Activated T-helper 2 cell treated with anti-CD3 and anti-CD28 coated beads, Interferon-gamma antibody, Interleukin-2, Interleukin-4, amounts not matched to agents 10 μg/mL and 5 μg/mL and 100 μg/mL, durations not matched to agents 14 hours and 24 hours and 36 hours (primary cell): Measurements from ENCODE around the gene PPFIBP2. TPM values are rescaled to one million over a fixed set of nuclear protein-coding genes. Genes with fewer than 3 reads are reported as not detected.
A peak's percentile ranks its signal among the peaks of the same experiment; 100 is the strongest.

ENCODE experiments used
- DNase-seq: peaks from one replicate; pipeline ENCODE4 v3.0.0; 2021; ENCODE audit warnings: low spot score
- H3K27ac Mint-ChIP-seq: one replicate; pipeline ENCODE4 v1.8.0; 2021; ENCODE audit warnings: mixed read lengths
- H3K27me3 Mint-ChIP-seq: one replicate; pipeline ENCODE4 v1.8.0; 2021; ENCODE audit warnings: low read depth, mixed read lengths
- H3K36me3 Mint-ChIP-seq: one replicate; pipeline ENCODE4 v1.8.0; 2021; ENCODE audit warnings: low read depth, mixed read lengths
- H3K4me1 Mint-ChIP-seq: one replicate; pipeline ENCODE4 v1.8.0; 2021; ENCODE audit warnings: low read depth, mixed read lengths
- H3K4me3 Mint-ChIP-seq: one replicate; pipeline ENCODE4 v1.8.0; 2021; ENCODE audit warnings: low read depth, mild to moderate bottlenecking, moderate library complexity, mixed read lengths
- H3K9me3 Mint-ChIP-seq: one replicate; pipeline ENCODE4 v1.8.0; 2021; ENCODE audit warnings: mixed read lengths
- intact Hi-C: fragments of 100-400 bp; cut with micrococcal nuclease; formaldehyde crosslinking; loops from one replicate; pipeline ENCODE4 v1.15.1; 2023
- total RNA-seq: library from RNA; stranded (reverse); gene quantifications from 2 replicates; pipeline ENCODE4 v1.2.3, GENCODE V29; 2022

PPFIBP2 gene
- total RNA-seq, 1 donor from 2014 or later: 1.1 TPM

- H3K36me3 Mint-ChIP-seq: no peaks in the 10 kb centered on the region
- H3K27ac Mint-ChIP-seq: no peak overlapping the region
- H3K9me3 Mint-ChIP-seq: no peaks in the 10 kb centered on the region
- peaks cover 19% of the 10 kb centered on the region for H3K27me3 Mint-ChIP-seq
- peaks cover 8% of the 10 kb centered on the region for H3K4me1 Mint-ChIP-seq
- intact Hi-C loops: no loop called here
- DNase-seq: no peak
- no peak overlapping the region for H3K4me3 Mint-ChIP-seq
Measured at GRCh38 chr11:7572001-7572712, 58.4 kb downstream of the PPFIBP2 start.

- no peak overlapping the region for H3K4me3 Mint-ChIP-seq
- H3K27me3 Mint-ChIP-seq: peaks cover 19% of the 10 kb centered on the region
- H3K4me1 Mint-ChIP-seq: peaks cover 18% of the 10 kb centered on the region
- intact Hi-C loops: no loop called here
- no peak for DNase-seq
- no peaks in the 10 kb centered on the region for H3K36me3 Mint-ChIP-seq
- no peak overlapping the region for H3K27ac Mint-ChIP-seq
- H3K9me3 Mint-ChIP-seq: no peaks in the 10 kb centered on the region
Measured at GRCh38 chr11:7573193-7573557, 59.4 kb downstream of the PPFIBP2 start.

- no peak overlapping the region for H3K4me3 Mint-ChIP-seq
- no peaks in the 10 kb centered on the region for H3K9me3 Mint-ChIP-seq
- no peaks in the 10 kb centered on the region for H3K36me3 Mint-ChIP-seq
- no peak for DNase-seq
- H3K27ac Mint-ChIP-seq: no peak overlapping the region
- intact Hi-C loops: no loop called here
- H3K4me1 Mint-ChIP-seq: peaks cover 23% of the 10 kb centered on the region
- peaks cover 24% of the 10 kb centered on the region for H3K27me3 Mint-ChIP-seq
Measured at GRCh38 chr11:7573558-7574296, 59.9 kb downstream of the PPFIBP2 start.

- no peak overlapping the region for H3K4me3 Mint-ChIP-seq
- H3K36me3 Mint-ChIP-seq: no peaks in the 10 kb centered on the region
- H3K4me1 Mint-ChIP-seq: peaks cover 24% of the 10 kb centered on the region
- H3K27me3 Mint-ChIP-seq: peaks cover 25% of the 10 kb centered on the region
- intact Hi-C loops: no loop called here
- no peak for DNase-seq
- H3K27ac Mint-ChIP-seq: no peak overlapping the region
- no peaks in the 10 kb centered on the region for H3K9me3 Mint-ChIP-seq
Measured at GRCh38 chr11:7574491-7575130, 60.8 kb downstream of the PPFIBP2 start.

- Mint-ChIP-seq H3K4me1 (peaks cover 24% of the 10 kb centered on the region), H3K36me3 (no peaks in the 10 kb centered on the region), H3K27ac (no peak overlapping the region), H3K9me3 (no peaks in the 10 kb centered on the region), H3K4me3 (no peak overlapping the region), H3K27me3 (peaks cover 26% of the 10 kb centered on the region)
- intact Hi-C loops: no loop called here
- no peak for DNase-seq
Measured at GRCh38 chr11:7575841-7576725, 62.3 kb downstream of the PPFIBP2 start.

GRCh38 chr11:7576726-7577290 is 63.0 kb downstream of the PPFIBP2 start:
- Mint-ChIP-seq H3K9me3 (no peaks in the 10 kb centered on the region), H3K27ac (peak overlapping the region; percentile 9), H3K27me3 (peaks cover 25% of the 10 kb centered on the region), H3K4me1 (peaks cover 24% of the 10 kb centered on the region), H3K4me3 (no peak overlapping the region), H3K36me3 (no peaks in the 10 kb centered on the region)
- DNase-seq: no peak
- intact Hi-C loops: no loop called here

GRCh38 chr11:7577291-7578190 is 63.7 kb downstream of the PPFIBP2 start:
- Mint-ChIP-seq H3K9me3 (no peaks in the 10 kb centered on the region), H3K27ac (peak overlapping the region; percentile 56), H3K36me3 (no peaks in the 10 kb centered on the region), H3K4me1 (peaks cover 24% of the 10 kb centered on the region), H3K27me3 (peaks cover 26% of the 10 kb centered on the region), H3K4me3 (peak overlapping the region; percentile 10)
- DNase-seq: no peak
- intact Hi-C loops: no loop called here

GRCh38 chr11:7578276-7578955 is 64.6 kb downstream of the PPFIBP2 start:
- peaks cover 24% of the 10 kb centered on the region for H3K4me1 Mint-ChIP-seq
- intact Hi-C loops: no loop called here
- no peaks in the 10 kb centered on the region for H3K36me3 Mint-ChIP-seq
- no peaks in the 10 kb centered on the region for H3K9me3 Mint-ChIP-seq
- H3K27ac Mint-ChIP-seq: peak overlapping the region; percentile 56
- H3K4me3 Mint-ChIP-seq: peak overlapping the region; percentile 10
- H3K27me3 Mint-ChIP-seq: peaks cover 35% of the 10 kb centered on the region
- no peak for DNase-seq

GRCh38 chr11:7579361-7579791 is 65.6 kb downstream of the PPFIBP2 start:
- H3K4me1 Mint-ChIP-seq: peaks cover 24% of the 10 kb centered on the region
- intact Hi-C loops: no loop called here
- no peaks in the 10 kb centered on the region for H3K36me3 Mint-ChIP-seq
- DNase-seq: no peak
- no peak overlapping the region for H3K27ac Mint-ChIP-seq
- no peak overlapping the region for H3K4me3 Mint-ChIP-seq
- H3K9me3 Mint-ChIP-seq: no peaks in the 10 kb centered on the region
- H3K27me3 Mint-ChIP-seq: peaks cover 37% of the 10 kb centered on the region

- no peaks in the 10 kb centered on the region for H3K9me3 Mint-ChIP-seq
- peaks cover 21% of the 10 kb centered on the region for H3K4me1 Mint-ChIP-seq
- H3K27me3 Mint-ChIP-seq: peaks cover 30% of the 10 kb centered on the region
- intact Hi-C loops: no loop called here
- no peak overlapping the region for H3K4me3 Mint-ChIP-seq
- H3K36me3 Mint-ChIP-seq: no peaks in the 10 kb centered on the region
- no peak for DNase-seq
- H3K27ac Mint-ChIP-seq: no peak overlapping the region
Measured at GRCh38 chr11:7581021-7581590, 67.3 kb downstream of the PPFIBP2 start.
